Activated CD8-positive, alpha-beta T cell treated with anti-CD3 and anti-CD28 coated beads for 36 hours (primary cell): ENCODE measurements around the gene PGF. TPM values are rescaled to one million over a fixed set of nuclear protein-coding genes. Genes with fewer than 3 reads are reported as not detected.

Source experiments
- ATAC-seq: fragments of 200-7000 bp; cut with Tn5 transposase; one replicate; pipeline ENCODE4 v1.10.0; 2021; ENCODE audit warnings: mild to moderate bottlenecking, moderate library complexity
- CTCF ChIA-PET: fragments of 350-600 bp; sonication (Branson Sonifier 250); formaldehyde crosslinking; loops from one replicate; lab custom pipeline; 2021; ENCODE audit warnings: antibody characterized with exemption; lab: Charles Lee
- POLR2A ChIA-PET: fragments of 350-600 bp; sonication (Branson Sonifier 250); formaldehyde crosslinking; loops from one replicate; lab custom pipeline; 2021; ENCODE audit warnings: antibody characterized with exemption; lab: Charles Lee
- DNase-seq: peaks from one replicate; pipeline ENCODE4 v3.0.0-alpha.2; 2020
- H3K27ac Mint-ChIP-seq: one replicate; pipeline ENCODE4 v1.8.0; 2021; ENCODE audit warnings: mild to moderate bottlenecking, mixed read lengths
- H3K27me3 Mint-ChIP-seq: one replicate; pipeline ENCODE4 v1.8.0; 2021; ENCODE audit warnings: mixed read lengths
- H3K36me3 Mint-ChIP-seq: one replicate; pipeline ENCODE4 v1.8.0; 2021; ENCODE audit warnings: low read depth, mixed read lengths
- H3K4me1 Mint-ChIP-seq: one replicate; pipeline ENCODE4 v1.8.0; 2021; ENCODE audit warnings: low read depth, mixed read lengths
- H3K4me3 Mint-ChIP-seq: one replicate; pipeline ENCODE4 v1.8.0; 2021; ENCODE audit warnings: mild to moderate bottlenecking, moderate library complexity, mixed read lengths
- H3K9me3 Mint-ChIP-seq: one replicate; pipeline ENCODE4 v1.8.0; 2021; ENCODE audit warnings: mixed read lengths
- intact Hi-C: fragments of 100-400 bp; cut with micrococcal nuclease; formaldehyde crosslinking; loops from one replicate; pipeline ENCODE4 v1.10.0; 2022
- total RNA-seq, 2 experiments: library from RNA; stranded (reverse); gene quantifications; one replicate each; pipeline ENCODE4 v1.2.3, GENCODE V29; 2021
- TF ChIP-seq, protein P1 (sequence below): fragments of 200-600 bp; IDR thresholded peaks from one replicate; pipeline ENCODE4 v1.8.0; 2022; ENCODE audit warnings: antibody characterized with exemption, mild to moderate bottlenecking

Gene PGF
- under 1 TPM; 0.27 to 0.45 TPM for total RNA-seq

DNA sequence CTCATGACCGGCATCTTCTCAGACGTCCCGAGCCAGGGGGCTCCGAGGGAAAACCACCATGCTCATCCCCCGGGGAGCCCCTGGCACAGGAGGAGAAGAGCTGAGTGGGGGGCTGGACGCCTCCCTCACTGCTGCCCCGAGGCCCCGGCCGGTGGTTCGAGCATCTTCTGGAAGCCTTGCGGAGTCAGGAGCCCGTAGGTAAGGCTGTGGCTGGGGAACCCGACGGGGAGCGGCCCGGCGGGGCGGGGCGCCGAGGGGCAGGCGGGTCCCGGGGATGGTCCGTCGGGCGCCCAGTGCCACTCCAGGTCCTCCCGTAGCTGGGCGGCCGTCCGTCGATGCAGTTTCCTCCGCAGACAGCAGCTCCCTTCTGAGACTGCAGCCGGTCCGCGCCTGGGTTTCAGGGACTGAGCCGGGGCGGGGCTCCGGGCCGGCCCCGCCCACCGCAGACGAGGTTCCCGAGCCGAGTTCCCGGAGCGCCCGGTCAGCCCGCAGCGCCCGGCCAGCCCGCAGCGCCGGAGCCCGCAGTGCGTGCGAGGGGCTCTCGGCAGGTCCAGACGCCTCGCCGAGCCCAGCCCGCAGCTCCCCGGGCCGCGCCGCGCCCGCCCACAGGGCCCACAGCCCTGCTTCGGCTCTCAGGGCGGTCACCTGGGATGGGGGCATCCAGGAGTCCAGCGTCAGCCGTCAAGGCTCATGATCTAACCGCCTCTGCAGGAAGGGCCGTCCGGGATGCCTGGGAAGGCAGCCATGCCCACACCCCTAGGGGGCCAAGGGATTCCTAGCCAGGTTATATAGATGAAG, at the start of gene PGF:
Gene PGF (minus strand): TSS at position 369 of the 798 bp plus-strand sequence. CDS start 355 bp downstream, at position 14.
- intact Hi-C loops = no loop called here
- ChIA-PET POLR2A (no interaction called here), CTCF (interaction anchor here (0.7 to 1.8 kb wide), 4 partner anchors 8 to 133 kb away, joined by 3 to 4 read pairs (median 4); no protein-coding TSS in a partner anchor)
- H3K4me1 Mint-ChIP-seq = no peaks in the 10 kb centered on the region
- no peaks in the 10 kb centered on the region for H3K9me3 Mint-ChIP-seq
- no peaks in the 10 kb centered on the region for H3K36me3 Mint-ChIP-seq
- H3K27me3 Mint-ChIP-seq = peaks cover 10% of the 10 kb centered on the region
- no peak within 1 kb of the TSS for H3K27ac Mint-ChIP-seq
- TF ChIP-seq, protein P1, sequence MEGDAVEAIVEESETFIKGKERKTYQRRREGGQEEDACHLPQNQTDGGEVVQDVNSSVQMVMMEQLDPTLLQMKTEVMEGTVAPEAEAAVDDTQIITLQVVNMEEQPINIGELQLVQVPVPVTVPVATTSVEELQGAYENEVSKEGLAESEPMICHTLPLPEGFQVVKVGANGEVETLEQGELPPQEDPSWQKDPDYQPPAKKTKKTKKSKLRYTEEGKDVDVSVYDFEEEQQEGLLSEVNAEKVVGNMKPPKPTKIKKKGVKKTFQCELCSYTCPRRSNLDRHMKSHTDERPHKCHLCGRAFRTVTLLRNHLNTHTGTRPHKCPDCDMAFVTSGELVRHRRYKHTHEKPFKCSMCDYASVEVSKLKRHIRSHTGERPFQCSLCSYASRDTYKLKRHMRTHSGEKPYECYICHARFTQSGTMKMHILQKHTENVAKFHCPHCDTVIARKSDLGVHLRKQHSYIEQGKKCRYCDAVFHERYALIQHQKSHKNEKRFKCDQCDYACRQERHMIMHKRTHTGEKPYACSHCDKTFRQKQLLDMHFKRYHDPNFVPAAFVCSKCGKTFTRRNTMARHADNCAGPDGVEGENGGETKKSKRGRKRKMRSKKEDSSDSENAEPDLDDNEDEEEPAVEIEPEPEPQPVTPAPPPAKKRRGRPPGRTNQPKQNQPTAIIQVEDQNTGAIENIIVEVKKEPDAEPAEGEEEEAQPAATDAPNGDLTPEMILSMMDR = no peak
- peak within 1 kb of the TSS; percentile 46 for H3K4me3 Mint-ChIP-seq
- peak; percentile 74 for ATAC-seq
- DNase-seq = peak; percentile 23

DNA sequence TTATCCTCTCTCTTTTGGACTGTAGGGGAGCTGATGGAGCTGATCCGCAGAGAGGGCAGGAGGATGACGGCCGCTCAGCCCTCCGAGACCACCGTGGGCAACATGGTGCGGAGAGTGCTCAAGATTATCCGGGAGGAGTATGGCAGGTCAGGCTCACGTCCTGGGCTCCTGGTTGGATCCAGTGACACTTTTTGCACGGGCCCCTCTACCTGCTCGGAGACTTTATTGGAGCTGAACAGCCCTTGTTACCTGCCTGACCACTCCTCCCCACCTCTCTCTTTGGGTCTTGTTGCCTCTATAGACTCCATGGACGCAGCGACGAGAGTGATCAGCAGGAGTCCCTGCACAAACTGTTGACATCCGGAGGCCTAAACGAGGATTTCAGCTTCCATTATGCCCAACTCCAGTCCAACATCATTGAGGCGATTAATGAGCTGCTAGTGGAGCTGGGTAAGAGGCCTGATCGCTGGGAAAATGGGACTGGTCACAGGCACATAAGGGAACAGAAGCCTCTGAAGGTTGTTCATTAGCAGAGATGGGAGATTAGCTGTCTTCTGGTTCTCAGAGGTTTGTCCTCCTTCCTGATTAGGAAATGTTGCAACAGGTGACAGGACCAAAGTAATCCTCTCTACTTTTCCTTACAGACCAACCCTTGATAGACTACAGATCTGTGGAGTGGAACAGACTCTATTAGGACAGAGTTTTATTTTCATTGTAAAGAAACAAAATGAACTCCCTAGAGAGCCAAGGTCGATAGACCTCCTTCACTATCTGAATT, 48.0 kb upstream of the PGF start:
- POLR2A ChIA-PET = interaction anchor here (0.9 to 2.1 kb wide), 9 partner anchors 8 to 80 kb away, joined by 3 to 8 read pairs (median 5); partner anchors contain the start of gene RPS6KL1
- ATAC-seq (no peak), DNase-seq (peak; percentile 14)
- no peaks in the 10 kb centered on the region for H3K9me3 Mint-ChIP-seq
- peaks cover 34% of the 10 kb centered on the region for H3K36me3 Mint-ChIP-seq
- TF ChIP-seq, protein P1 = no peak
- no peaks in the 10 kb centered on the region for H3K27me3 Mint-ChIP-seq
- peak overlapping the region; percentile 94 for H3K4me3 Mint-ChIP-seq
- peaks cover 41% of the 10 kb centered on the region for H3K4me1 Mint-ChIP-seq
- CTCF ChIA-PET = interaction anchor here (0.7 to 2.4 kb wide), 9 partner anchors 12 to 143 kb away, joined by 3 to 9 read pairs (median 4); no protein-coding TSS in a partner anchor
- peak overlapping the region; percentile 95 for H3K27ac Mint-ChIP-seq
- intact Hi-C loops = no loop called here

DNA sequence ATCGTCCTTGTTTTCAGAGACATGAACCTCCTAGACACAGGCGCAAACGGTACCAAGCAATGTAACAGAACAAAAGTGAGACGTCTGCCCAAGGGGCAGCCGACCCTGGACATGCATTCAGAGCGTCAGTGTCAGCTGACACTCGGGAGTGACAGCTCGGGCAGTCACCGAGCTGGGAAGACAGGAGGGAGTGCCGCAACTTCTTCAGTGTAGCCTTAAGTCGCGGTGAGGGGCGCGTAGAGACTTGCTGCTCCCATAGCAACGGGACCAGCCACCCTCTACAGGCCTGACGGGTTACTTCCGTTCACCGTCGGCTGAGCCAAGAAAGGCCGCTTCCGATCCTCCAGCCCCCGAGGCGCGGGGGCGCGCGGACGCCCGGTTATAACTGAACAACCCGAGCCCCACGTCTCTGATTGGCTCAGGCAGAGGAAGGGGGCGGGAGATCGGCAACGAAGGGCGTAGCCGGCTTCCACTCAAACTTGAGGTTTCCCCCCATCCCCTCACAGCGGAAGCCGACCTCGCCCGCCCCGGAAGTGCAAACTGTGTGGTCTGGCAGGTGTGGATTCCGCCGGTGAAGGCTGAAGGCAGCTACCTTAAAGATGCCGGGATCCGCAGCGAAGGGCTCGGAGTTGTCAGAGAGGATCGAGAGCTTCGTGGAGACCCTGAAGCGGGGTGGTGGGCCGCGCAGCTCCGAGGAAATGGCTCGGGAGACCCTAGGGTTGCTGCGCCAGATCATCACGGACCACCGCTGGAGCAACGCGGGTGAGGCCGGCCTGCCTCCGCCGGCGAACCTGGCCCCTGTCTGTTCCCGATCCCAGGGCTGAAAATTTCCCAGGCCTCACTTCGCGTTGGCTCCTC, 47.2 kb upstream of the PGF start, which contains the start of gene EIF2B2:
Gene EIF2B2 (plus strand): TSS at position 530 of the 858 bp plus-strand sequence. CDS start 70 bp downstream, at position 600.
- peak; percentile 98 for ATAC-seq
- TF ChIP-seq, protein P1 = peak; percentile 18
- Mint-ChIP-seq H3K27ac (peak within 1 kb of the TSS; percentile 95), H3K36me3 (peaks cover 28% of the 10 kb centered on the region), H3K9me3 (no peaks in the 10 kb centered on the region), H3K4me1 (peaks cover 35% of the 10 kb centered on the region), H3K27me3 (no peaks in the 10 kb centered on the region), H3K4me3 (peak within 1 kb of the TSS; percentile 94)
- ChIA-PET POLR2A (interaction anchor here (0.6 to 2.1 kb wide), 9 partner anchors 9 to 123 kb away, joined by 3 to 8 read pairs (median 4); partner anchors contain the start of gene RPS6KL1), CTCF (interaction anchor here (0.9 to 2.3 kb wide), 6 partner anchors 12 to 393 kb away, joined by 3 to 7 read pairs (median 4); no protein-coding TSS in a partner anchor)
- intact Hi-C loops = no loop called here
- peak; percentile 99 for DNase-seq

DNA sequence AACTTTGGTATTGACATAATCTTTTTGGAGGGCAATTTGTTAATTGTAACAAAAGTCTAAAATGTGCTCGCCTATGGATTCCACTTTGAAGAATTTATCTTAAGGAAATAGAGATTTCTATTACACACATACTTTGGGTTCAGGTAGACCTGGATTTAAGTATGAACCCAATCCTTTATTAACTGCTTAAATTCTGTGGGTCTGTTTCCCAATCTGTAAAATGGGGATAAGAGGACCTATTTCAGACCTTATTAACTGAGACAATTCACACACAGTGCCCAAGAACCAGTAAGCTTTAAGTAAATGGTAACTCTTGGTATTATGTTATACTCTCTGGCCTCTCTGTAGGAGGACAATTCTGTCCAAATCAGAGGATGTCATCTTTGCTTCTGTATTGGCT, 46.5 kb upstream of the PGF start:
- ChIA-PET CTCF (interaction anchor here (1.0 to 1.3 kb wide), 2 partner anchors 140 to 393 kb away, joined by 3 read pairs; no protein-coding TSS in a partner anchor), POLR2A (interaction anchor here (1.4 to 2.0 kb wide), 2 partner anchors 10 to 124 kb away, joined by 3 to 8 read pairs; no protein-coding TSS in a partner anchor)
- TF ChIP-seq, protein P1 = no peak
- peak overlapping the region; percentile 95 for H3K27ac Mint-ChIP-seq
- peaks cover 32% of the 10 kb centered on the region for H3K4me1 Mint-ChIP-seq
- H3K27me3 Mint-ChIP-seq = no peaks in the 10 kb centered on the region
- no peak for DNase-seq
- ATAC-seq = no peak
- intact Hi-C loops = no loop called here
- H3K4me3 Mint-ChIP-seq = peak overlapping the region; percentile 94
- H3K9me3 Mint-ChIP-seq = no peaks in the 10 kb centered on the region
- peaks cover 24% of the 10 kb centered on the region for H3K36me3 Mint-ChIP-seq
